HEK293 (cell line): ENCODE measurements around the gene CHST2.

Experiments
- CTCF ChIA-PET: fragments of 350-600 bp; formaldehyde crosslinking; extraction: SDS; loops from one replicate; lab custom pipeline; 2021; ENCODE audit warnings: antibody characterized with exemption; lab: Yijun Ruan, JAX
- POLR2A ChIA-PET: fragments of 300-600 bp; formaldehyde crosslinking; extraction: SDS; loops from one replicate; lab custom pipeline; 2020; ENCODE audit warnings: antibody characterized with exemption, inconsistent platforms; lab: Yijun Ruan, JAX
- H3K27ac ChIP-seq: fragments of 200-500 bp; sonication (Bioruptor generic); 2 replicates; pipeline ENCODE4 v1.5.1; 2014; ENCODE audit warnings: low read depth, low read length, control low read depth, inconsistent platforms; ENCODE audit errors: extremely low read depth
- H3K36me3 ChIP-seq, 2 experiments: fragments of 200-500 bp in 1 of 2; sonication (Bioruptor generic) in 1 of 2; 1 replicate in 1 of 2; 2 replicates in 1 of 2; pipeline ENCODE4 v1.5.1; 2014 to 2017; ENCODE audit warnings: inconsistent platforms in 2 of 2, low read length in 2 of 2; ENCODE audit not compliant: control insufficient read depth in 2 of 2, insufficient read depth in 1 of 2
- H3K4me1 ChIP-seq: fragments of 200-500 bp; sonication (Bioruptor generic); 2 replicates; pipeline ENCODE4 v1.5.1; 2014; ENCODE audit warnings: mild to moderate bottlenecking, low read length, inconsistent platforms; ENCODE audit not compliant: control insufficient read depth, insufficient read depth
- H3K4me3 ChIP-seq: 2 replicates; pipeline ENCODE4 v1.5.1; 2011; ENCODE audit warnings: low read depth, mild to moderate bottlenecking, control low read depth, low read length, moderate library complexity
- H3K9me3 ChIP-seq: fragments of 200-500 bp; sonication (Bioruptor generic); 2 replicates; pipeline ENCODE4 v1.5.1; 2014; ENCODE audit warnings: low read depth, low read length, inconsistent platforms; ENCODE audit not compliant: control insufficient read depth, insufficient read depth
- GLIS2 ChIP-seq: fragments of 450-650 bp; formaldehyde crosslinking; IDR thresholded peaks from 2 replicates; pipeline ENCODE4 v1.5.1; 2016; ENCODE audit warnings: missing biosample characterization, missing genetic modification characterization
- SCRT1 ChIP-seq: fragments of 450-650 bp; formaldehyde crosslinking; IDR thresholded peaks from 2 replicates; pipeline ENCODE4 v1.5.1; 2016; ENCODE audit warnings: missing biosample characterization, missing genetic modification characterization, borderline replicate concordance
- ZBTB7A ChIP-seq: fragments of 450-650 bp; formaldehyde crosslinking; IDR thresholded peaks from 2 replicates; pipeline ENCODE4 v1.5.1; 2016; ENCODE audit warnings: low read depth, missing biosample characterization, missing genetic modification characterization
- ZFP37 ChIP-seq: fragments of 450-650 bp; formaldehyde crosslinking; IDR thresholded peaks from 2 replicates; pipeline ENCODE4 v1.5.1; 2016; ENCODE audit warnings: missing biosample characterization, missing genetic modification characterization
- ZNF114 ChIP-seq: fragments of 450-650 bp; formaldehyde crosslinking; IDR thresholded peaks from 2 replicates; pipeline ENCODE4 v1.5.0; 2017; ENCODE audit warnings: missing biosample characterization, missing genetic modification characterization
- ZNF184 ChIP-seq: fragments of 450-650 bp; IDR thresholded peaks from 2 replicates; pipeline ENCODE4 v1.5.1; 2018; ENCODE audit warnings: missing biosample characterization, mild to moderate bottlenecking, missing genetic modification characterization
- ZNF366 ChIP-seq: fragments of 450-650 bp; formaldehyde crosslinking; conservative IDR thresholded peaks from 2 replicates; pipeline ENCODE4 v1.5.1; 2016; ENCODE audit warnings: missing biosample characterization, missing genetic modification characterization
- ZNF548 ChIP-seq: fragments of 450-650 bp; formaldehyde crosslinking; IDR thresholded peaks from 2 replicates; pipeline ENCODE4 v1.5.1; 2016; ENCODE audit warnings: missing biosample characterization, missing genetic modification characterization
- ZNF558 ChIP-seq: fragments of 450-650 bp; formaldehyde crosslinking; IDR thresholded peaks from 2 replicates; pipeline ENCODE4 v1.5.1; 2016; ENCODE audit warnings: missing biosample characterization, missing genetic modification characterization
- ZNF654 ChIP-seq: fragments of 450-650 bp; formaldehyde crosslinking; IDR thresholded peaks from 2 replicates; pipeline ENCODE4 v1.5.1; 2016; ENCODE audit warnings: low read depth, missing biosample characterization, missing genetic modification characterization
- TF ChIP-seq, protein P1 (sequence below): fragments of 450-650 bp; formaldehyde crosslinking; IDR thresholded peaks from 2 replicates; pipeline ENCODE4 v1.5.1; 2016; ENCODE audit warnings: missing biosample characterization, missing genetic modification characterization
- TF ChIP-seq, protein P2 (sequence below): fragments of 450-650 bp; formaldehyde crosslinking; IDR thresholded peaks from 2 replicates; pipeline ENCODE4 v1.5.0; 2017; ENCODE audit warnings: missing biosample characterization, missing genetic modification characterization, borderline replicate concordance
- TF ChIP-seq, protein P3 (sequence below): fragments of 450-650 bp; formaldehyde crosslinking; IDR thresholded peaks from 2 replicates; pipeline ENCODE4 v1.5.1; 2016; ENCODE audit warnings: missing biosample characterization, missing genetic modification characterization
- TF ChIP-seq, protein P4 (sequence below): fragments of 450-650 bp; formaldehyde crosslinking; conservative IDR thresholded peaks from 2 replicates; pipeline ENCODE4 v1.5.1; 2016; ENCODE audit warnings: low read depth, missing biosample characterization, missing genetic modification characterization

The CHST2 gene

DNA sequence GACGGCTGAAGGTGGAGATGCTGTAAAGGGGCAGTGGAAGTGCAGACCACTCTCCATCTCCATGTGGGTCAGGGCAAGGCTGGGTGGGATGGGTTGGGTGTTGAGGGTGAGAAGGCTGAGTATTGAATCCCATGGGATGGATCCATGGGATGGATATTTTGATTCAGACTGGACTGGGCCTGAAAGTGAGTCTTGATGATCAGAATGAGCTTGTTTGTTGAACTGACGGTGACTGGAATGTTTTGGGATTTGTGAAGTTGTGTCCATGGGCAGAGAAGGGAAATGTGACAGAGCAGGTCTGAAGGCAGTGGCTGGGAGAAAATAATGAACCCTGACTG lies 49.3 kb downstream of the CHST2 start (continued):
- TF ChIP-seq, protein P1, sequence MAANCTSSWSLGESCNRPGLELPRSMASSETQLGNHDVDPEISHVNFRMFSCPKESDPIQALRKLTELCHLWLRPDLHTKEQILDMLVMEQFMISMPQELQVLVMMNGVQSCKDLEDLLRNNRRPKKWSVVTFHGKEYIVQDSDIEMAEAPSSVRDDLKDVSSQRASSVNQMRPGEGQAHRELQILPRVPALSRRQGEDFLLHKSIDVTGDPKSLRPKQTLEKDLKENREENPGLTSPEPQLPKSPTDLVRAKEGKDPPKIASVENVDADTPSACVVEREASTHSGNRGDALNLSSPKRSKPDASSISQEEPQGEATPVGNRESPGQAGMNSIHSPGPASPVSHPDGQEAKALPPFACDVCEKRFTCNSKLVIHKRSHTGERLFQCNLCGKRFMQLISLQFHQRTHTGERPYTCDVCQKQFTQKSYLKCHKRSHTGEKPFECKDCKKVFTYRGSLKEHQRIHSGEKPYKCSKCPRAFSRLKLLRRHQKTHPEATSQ (tag by site-specific recombination) = no peak
- no peak for TF ChIP-seq ZNF548 (tag by site-specific recombination)
- TF ChIP-seq, protein P2, sequence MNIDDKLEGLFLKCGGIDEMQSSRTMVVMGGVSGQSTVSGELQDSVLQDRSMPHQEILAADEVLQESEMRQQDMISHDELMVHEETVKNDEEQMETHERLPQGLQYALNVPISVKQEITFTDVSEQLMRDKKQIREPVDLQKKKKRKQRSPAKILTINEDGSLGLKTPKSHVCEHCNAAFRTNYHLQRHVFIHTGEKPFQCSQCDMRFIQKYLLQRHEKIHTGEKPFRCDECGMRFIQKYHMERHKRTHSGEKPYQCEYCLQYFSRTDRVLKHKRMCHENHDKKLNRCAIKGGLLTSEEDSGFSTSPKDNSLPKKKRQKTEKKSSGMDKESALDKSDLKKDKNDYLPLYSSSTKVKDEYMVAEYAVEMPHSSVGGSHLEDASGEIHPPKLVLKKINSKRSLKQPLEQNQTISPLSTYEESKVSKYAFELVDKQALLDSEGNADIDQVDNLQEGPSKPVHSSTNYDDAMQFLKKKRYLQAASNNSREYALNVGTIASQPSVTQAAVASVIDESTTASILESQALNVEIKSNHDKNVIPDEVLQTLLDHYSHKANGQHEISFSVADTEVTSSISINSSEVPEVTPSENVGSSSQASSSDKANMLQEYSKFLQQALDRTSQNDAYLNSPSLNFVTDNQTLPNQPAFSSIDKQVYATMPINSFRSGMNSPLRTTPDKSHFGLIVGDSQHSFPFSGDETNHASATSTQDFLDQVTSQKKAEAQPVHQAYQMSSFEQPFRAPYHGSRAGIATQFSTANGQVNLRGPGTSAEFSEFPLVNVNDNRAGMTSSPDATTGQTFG (tag by site-specific recombination) = no peak
- TF ChIP-seq SCRT1 = no peak
- TF ChIP-seq ZNF184 (tag by site-specific recombination) = no peak
- TF ChIP-seq, protein P3, sequence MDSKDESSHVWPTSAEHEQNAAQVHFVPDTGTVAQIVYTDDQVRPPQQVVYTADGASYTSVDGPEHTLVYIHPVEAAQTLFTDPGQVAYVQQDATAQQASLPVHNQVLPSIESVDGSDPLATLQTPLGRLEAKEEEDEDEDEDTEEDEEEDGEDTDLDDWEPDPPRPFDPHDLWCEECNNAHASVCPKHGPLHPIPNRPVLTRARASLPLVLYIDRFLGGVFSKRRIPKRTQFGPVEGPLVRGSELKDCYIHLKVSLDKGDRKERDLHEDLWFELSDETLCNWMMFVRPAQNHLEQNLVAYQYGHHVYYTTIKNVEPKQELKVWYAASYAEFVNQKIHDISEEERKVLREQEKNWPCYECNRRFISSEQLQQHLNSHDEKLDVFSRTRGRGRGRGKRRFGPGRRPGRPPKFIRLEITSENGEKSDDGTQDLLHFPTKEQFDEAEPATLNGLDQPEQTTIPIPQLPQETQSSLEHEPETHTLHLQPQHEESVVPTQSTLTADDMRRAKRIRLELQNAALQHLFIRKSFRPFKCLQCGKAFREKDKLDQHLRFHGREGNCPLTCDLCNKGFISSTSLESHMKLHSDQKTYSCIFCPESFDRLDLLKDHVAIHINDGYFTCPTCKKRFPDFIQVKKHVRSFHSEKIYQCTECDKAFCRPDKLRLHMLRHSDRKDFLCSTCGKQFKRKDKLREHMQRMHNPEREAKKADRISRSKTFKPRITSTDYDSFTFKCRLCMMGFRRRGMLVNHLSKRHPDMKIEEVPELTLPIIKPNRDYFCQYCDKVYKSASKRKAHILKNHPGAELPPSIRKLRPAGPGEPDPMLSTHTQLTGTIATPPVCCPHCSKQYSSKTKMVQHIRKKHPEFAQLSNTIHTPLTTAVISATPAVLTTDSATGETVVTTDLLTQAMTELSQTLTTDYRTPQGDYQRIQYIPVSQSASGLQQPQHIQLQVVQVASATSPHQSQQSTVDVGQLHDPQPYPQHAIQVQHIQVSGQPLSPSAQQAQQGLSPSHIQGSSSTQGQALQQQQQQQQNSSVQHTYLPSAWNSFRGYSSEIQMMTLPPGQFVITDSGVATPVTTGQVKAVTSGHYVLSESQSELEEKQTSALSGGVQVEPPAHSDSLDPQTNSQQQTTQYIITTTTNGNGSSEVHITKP (tag by site-specific recombination) = no peak
- TF ChIP-seq ZBTB7A (tag by site-specific recombination) = no peak
- no peak for TF ChIP-seq ZNF558 (tag by site-specific recombination)
- no peak for TF ChIP-seq GLIS2 (tag by site-specific recombination)

DNA sequence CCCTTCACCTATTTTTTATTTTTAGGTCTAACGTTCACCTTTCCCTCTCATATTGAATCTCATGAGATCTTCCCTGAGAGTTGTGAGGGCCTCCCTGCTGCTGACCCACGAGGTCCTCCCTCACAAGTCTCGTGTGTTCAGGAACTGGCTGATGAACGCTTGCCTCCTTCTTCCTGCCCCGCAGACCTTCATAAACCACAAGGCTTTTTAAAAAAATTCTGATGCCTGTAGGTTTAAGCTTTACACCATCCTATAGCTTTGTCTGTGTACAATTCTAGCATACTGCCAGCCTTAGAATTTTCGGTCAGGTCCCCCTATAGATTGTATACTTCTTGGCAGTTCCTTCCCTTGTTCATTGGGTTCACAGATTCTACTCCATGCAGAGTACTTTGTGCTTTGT lies 50.5 kb downstream of the CHST2 start:
- Histone ChIP-seq H3K4me3 (no peak overlapping the region), H3K36me3 (no peaks in the 10 kb centered on the region), H3K9me3 (no peaks in the 10 kb centered on the region), H3K27ac (no peak overlapping the region), H3K4me1 (no peaks in the 10 kb centered on the region)
- TF ChIP-seq ZNF366 (tag by site-specific recombination) (no peak), ZFP37 (tag by site-specific recombination) (no peak), ZNF114 (no peak), ZNF654 (tag by site-specific recombination) (no peak)
- TF ChIP-seq, protein P4, sequence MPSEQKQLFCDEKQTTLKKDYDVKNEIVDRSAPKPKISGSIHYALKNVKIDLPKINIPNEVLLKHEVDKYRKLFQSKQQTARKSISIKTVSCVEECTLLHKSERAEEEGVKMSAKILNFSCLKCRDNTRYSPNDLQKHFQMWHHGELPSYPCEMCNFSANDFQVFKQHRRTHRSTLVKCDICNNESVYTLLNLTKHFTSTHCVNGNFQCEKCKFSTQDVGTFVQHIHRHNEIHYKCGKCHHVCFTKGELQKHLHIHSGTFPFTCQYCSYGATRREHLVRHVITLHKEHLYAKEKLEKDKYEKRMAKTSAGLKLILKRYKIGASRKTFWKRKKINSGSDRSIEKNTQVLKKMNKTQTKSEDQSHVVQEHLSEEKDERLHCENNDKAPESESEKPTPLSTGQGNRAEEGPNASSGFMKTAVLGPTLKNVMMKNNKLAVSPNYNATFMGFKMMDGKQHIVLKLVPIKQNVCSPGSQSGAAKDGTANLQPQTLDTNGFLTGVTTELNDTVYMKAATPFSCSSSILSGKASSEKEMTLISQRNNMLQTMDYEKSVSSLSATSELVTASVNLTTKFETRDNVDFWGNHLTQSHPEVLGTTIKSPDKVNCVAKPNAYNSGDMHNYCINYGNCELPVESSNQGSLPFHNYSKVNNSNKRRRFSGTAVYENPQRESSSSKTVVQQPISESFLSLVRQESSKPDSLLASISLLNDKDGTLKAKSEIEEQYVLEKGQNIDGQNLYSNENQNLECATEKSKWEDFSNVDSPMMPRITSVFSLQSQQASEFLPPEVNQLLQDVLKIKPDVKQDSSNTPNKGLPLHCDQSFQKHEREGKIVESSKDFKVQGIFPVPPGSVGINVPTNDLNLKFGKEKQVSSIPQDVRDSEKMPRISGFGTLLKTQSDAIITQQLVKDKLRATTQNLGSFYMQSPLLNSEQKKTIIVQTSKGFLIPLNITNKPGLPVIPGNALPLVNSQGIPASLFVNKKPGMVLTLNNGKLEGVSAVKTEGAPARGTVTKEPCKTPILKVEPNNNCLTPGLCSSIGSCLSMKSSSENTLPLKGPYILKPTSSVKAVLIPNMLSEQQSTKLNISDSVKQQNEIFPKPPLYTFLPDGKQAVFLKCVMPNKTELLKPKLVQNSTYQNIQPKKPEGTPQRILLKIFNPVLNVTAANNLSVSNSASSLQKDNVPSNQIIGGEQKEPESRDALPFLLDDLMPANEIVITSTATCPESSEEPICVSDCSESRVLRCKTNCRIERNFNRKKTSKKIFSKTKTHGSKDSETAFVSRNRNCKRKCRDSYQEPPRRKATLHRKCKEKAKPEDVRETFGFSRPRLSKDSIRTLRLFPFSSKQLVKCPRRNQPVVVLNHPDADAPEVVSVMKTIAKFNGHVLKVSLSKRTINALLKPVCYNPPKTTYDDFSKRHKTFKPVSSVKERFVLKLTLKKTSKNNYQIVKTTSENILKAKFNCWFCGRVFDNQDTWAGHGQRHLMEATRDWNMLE (tag by site-specific recombination) = no peak
- ChIA-PET POLR2A (no interaction called here), CTCF (no interaction called here)
